ENCODE data around the gene PLAAT3.
"Not testable (repeated sequence)": the region's sequence is repeated elsewhere in the genome, so short reads cannot be mapped to it uniquely, and the experiment has no call there.

Gene PLAAT3

DNA sequence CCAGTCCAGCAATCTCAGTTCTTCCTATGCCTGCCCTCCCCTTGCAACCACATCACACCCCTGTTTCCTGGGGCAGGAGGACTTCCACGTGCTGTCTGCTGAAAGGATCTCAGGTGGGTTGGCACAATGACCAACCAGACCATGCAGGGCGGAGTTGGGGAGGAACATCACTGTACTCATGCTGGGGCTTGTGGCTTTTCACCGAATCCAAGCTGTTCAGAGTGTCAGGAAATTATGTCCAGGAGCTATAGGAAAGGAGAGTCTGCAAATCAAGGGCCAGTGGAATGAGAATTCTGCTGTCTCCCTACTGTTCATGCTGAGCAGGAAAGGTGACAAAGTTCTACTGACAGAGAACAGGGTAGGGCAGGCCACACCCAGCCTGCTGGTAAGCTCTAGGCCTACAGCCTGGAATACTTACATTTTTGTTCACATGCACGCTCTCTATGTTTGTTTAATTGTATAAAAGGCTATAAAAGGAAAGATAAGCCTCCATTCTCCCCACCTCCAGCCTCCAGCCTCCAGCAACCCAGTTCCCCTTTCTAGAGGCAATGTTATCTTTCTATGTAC is 49.4 kb downstream of the PLAAT3 start:
- DNase-seq: no peak

- no peak for DNase-seq
Observed at GRCh38 chr11:63564056-63564774, 50.0 kb downstream of the PLAAT3 start.

- no peak for DNase-seq
Observed at GRCh38 chr11:63563201-63564055, 50.8 kb downstream of the PLAAT3 start, which contains the start of gene PLAAT2. PLAAT2 (minus strand) TSS chr11:63563379; CDS start chr11:63563324, 55 bp downstream.

DNA sequence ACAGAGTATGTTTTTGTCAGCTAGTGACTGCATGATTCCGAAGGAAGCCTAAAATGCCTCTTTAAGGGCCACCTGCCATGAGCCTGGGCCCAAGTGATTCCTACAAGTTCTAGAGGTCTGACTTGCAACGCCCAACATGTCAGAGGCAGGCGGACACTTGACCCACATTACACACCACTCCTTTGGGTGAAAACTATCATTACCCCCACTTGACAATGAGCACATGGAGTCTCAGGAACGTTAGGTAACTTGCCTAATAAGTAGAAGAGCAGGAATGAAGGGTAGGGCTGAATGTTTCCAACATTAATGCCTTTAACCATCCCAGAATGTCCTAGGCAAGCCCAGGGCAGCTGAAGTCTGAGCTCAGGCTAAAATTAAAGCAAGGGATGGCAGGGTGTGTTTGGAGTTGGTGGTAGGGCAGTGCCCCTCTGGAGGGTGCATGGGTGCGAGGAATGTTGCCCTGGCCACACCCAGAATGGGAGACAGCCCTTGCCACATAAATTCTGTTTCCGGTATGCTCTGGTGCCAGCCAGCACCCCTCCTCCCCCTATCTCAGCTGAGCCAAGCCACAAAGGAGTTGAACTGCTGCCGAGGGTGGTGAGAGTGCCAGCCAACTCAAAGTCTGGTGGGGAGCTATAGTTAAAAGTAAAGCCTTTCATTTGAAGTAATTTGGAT is 53.6 kb downstream of the PLAAT3 start:
- no peak for DNase-seq

DNA sequence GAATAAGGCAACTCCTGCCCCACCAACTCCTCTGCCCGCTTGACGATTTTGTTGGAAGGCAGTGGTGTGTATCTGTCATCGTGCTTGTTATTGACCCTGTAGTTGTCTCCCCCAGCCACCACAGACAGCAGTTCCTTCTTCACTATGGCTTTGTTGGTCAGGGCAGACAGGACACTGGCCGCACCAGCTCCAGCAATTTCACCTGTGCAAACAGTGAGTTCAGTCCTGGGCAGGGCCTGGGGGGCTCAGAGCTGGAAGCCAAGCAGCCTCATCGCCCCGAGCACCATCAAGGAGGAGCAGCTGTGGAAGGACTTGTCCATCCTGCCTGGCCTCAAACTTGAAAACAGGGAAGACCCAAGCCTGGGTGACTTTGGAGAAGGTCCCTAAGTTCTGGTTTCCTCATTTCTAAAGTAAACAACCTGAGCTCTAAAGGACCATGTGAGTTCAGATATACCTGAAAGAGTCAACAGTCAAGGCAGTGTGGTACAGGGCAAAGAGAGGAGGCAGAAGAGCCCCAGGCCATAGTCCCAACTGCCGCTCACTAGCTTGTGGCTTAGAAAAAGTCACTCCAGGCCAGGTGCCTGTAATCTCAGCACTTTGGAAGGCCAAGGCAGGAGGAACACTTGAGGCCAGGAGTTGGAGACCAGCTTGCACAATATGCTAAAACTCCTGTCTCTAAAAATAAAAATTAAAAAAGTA is 55.6 kb downstream of the PLAAT3 start:
- DNase-seq: no peak

- no peak for DNase-seq
Observed at GRCh38 chr11:63557570-63557969, 56.7 kb downstream of the PLAAT3 start.

DNA sequence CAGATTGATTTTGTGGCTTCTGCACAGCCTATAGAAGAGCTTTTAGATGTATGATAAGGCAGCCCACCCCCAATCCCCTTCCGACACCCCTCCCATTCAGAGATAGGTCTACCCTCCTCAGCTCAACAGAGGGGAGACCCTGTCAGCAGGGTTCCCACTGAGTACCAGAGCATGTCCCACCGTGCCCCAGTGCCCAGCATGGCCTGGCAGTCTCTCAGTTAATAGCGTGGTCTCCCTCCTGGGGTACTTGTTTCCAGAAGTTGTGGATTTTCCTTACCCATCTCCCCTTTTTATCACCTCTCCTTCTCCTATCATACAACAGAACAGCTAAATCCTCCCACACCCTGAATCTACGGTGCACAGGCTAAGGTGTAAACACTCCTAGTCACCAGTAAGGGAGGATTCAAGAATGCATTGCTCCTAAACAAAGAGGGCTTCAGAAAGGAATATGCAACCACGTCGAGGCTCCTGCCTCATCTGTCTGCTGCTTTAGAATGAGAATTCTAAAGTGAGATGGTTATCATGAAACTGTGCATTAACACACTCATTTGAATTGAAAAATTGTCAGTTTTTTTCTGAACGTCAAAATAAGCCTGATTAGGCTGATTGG is 57.7 kb downstream of the PLAAT3 start:
- no peak for DNase-seq

- DNase-seq: no peak
Observed at GRCh38 chr11:63554877-63555223, 59.4 kb downstream of the PLAAT3 start.

GRCh38 chr11:63553759-63554158 is 60.5 kb downstream of the PLAAT3 start:
- peak; percentile 37 for DNase-seq

GRCh38 chr11:63552921-63553320 is 61.3 kb downstream of the PLAAT3 start:
- no peak for DNase-seq

DNA sequence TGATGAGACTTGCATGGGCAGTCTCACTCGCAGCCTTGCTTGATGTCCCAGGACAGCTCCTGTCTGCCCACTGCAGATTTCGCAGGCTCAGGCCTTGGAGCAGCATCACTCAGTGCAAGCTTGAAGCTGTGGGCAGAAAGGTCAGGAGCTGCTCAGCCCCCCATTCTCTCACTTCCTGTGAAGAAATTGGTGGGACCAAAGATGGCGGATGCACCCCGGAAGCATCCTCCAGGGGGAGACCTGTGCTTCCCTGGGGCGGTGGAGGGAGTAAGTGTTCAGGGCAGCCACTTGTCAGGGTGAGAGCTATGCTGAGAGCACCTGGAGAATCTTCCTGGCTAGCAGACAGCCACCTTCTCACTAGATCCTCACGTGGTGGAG is 62.4 kb downstream of the PLAAT3 start:
- DNase-seq: no peak

DNA sequence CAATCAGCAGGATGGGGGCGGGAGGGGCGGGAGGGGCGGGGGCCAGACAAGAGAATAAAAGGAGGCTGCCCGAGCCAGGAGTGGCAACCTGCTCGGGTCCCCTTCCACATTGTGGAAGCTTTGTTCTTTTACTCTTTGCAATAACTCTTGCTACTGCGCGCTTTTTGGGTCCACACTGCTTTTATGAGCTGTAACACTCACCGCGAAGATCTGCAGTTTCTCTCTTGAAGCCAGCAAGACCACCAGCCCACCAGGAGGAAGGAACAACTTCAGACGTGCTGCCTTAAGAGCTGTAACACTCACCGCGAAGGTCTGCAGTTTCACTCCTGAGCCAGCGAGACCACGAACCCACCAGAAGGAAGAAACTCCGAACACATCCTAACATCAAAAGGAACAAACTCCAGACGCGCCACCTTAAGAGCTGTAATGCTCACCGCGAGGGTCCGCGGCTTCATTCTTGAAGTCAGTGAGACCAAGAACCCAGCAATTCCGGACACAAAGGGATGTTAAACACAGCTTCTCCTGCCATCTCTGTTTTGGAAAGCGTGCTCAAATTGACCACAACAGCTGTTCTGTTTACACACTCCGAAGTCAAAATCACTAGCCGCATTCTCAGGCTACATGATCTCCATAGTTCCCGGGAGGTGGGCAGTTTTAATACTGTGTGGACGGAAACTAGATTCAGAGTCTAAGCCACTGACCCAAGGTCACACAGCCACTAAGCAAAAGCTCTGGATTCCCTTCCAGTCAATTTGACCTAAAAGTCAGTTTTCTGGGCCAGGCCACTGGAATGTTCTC is 62.9 kb downstream of the PLAAT3 start:
- DNase-seq: no peak

GRCh38 chr11:63550156-63550700 is 64.0 kb downstream of the PLAAT3 start:
- not testable (repeated sequence) for DNase-seq

- DNase-seq: no peak
Observed at GRCh38 chr11:63549411-63549810, 64.8 kb downstream of the PLAAT3 start.

GRCh38 chr11:63548178-63548577 is 66.1 kb downstream of the PLAAT3 start:
- no peak for DNase-seq

GRCh38 chr11:63547061-63547460 is 67.2 kb downstream of the PLAAT3 start:
- no peak for DNase-seq

DNA sequence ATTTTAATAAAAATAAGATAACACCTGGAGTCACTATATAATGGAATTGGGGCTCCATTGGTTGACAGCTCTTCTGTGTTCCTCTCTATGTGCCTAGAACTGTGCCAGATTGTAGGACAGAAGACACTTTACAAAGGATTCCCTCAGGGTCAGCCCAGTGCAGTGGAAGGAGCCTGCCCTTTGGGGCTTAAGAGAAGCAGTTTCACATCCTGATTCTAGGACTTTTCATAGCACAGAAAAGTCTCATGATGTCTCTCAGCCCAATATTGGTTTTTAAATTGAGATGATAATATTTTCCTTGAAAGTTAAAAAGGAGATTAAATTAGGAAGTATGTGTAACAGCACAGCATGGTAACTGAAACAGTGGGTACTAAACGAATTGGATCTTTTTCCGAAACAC is 70.5 kb downstream of the PLAAT3 start:
- DNase-seq: no peak

GRCh38 chr11:63542506-63542905 is 71.7 kb downstream of the PLAAT3 start:
- not testable (repeated sequence) for DNase-seq

DNA sequence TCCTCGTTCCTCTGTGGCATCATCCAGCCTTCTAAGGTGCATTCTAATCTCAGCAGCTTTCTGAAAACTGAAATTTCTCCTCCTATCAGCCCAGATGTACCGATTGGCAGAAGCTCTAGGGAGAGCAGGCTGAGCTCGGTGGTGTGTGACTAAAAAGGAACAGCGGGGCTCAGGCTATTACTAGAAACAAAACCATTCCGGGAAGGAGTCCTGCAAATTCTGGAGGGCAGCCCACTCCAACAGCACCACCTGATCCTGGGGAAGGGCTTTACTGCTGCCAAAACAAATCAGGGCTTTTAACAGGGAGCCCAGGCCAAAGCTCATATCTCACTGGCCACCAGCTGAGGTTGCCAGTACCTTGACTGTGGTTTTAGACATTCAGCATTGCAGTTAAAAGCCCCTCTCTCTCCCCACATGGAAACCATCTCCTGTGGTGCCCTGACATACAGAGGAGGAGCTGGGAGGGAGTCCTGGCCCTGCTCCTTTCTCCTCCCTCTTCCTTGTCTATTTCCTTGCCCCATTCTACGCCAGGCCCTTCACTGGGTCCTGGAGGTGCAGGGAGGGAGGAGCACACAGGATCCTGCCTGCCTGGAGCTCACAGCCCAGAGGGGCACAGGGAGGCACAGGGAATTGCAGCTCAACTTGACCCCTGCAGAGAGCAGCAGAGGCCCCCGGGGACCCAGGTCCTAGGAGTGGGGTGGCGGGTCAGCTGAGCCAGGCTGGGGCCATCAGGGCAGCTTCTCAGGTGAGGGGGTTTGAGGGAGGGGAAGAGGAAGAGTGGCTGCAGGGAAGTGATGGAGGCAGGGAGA is 76.7 kb downstream of the PLAAT3 start:
- DNase-seq: peak; percentile 31

DNA sequence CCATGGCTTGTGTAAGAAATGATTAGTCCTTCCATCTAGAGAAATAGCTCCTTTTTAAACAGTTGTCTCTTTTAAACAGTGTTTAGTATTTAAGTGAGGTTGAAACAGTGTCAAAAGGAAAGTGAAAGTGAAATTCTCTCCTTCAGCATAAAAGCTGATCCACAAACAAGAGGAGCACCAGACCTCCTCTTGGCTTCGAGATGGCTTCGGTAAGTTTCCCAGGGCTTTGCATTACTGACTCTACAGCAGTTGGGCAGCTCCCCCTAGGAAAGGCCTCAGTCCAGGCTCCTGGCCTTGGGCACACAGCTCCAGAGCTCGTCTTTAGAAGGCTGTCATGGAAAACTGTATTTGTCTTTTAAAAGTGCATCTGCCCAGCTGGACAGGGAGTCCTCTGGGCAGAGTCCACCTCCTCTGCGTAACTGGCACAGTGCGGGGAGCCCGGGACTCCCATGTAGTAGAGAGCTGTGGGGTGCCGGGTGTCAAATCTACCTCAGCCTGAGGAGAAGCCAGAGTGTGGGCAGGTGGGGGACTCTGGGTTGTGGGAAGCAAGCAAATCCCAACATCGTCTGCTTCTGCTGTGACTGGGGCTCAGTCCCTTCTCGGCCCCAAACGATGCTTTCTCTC is 77.5 kb downstream of the PLAAT3 start, which contains the start of gene PLAAT4:
TSS of gene PLAAT4 (plus strand) at position 140 of the 624 bp plus-strand sequence. CDS start at position 201, 61 bp downstream.
- peak; percentile 60 for DNase-seq
